T-cell (primary cell): Measurements from ENCODE around the gene CEP44. TPM values are rescaled to one million over a fixed set of nuclear protein-coding genes. Genes with fewer than 3 reads are reported as not detected.
"Not testable (repeated sequence)": the region's sequence is repeated elsewhere in the genome, so short reads cannot be mapped to it uniquely, and the experiment has no call there.

Experiments
- ATAC-seq, 4 experiments: fragments of 200-7000 bp in 3 of 4; fragments of 150-1000 bp in 1 of 4; cut with Tn5 transposase; replicated peaks in 1 of 4; 1 replicate in 3 of 4; 2 replicates in 1 of 4; pipeline ENCODE4 v1.10.0; 2021; ENCODE audit warnings: moderate library complexity in 3 of 4, mild to moderate bottlenecking in 2 of 4, moderate number of reproducible peaks in 1 of 4
- CTCF ChIA-PET, 2 donors: fragments of 300-600 bp; sonication (Branson Sonifier 250); formaldehyde crosslinking; loops; one replicate each; lab custom pipeline; 2022; ENCODE audit warnings: antibody characterized with exemption in 2 of 2; lab: Charles Lee
- POLR2A ChIA-PET, 2 donors: fragments of 300-600 bp; sonication (Branson Sonifier 250); formaldehyde crosslinking; loops; one replicate each; lab custom pipeline; 2022; ENCODE audit warnings: antibody characterized with exemption in 2 of 2; lab: Charles Lee
- DNase-seq, 35 experiments: peaks; one replicate each; pipeline versions ENCODE4 v3.0.0 to v3.0.0-alpha.2; 2013 to 2023
- H3K27ac ChIP-seq: one replicate; pipeline ENCODE4 v1.5.1; 2013; ENCODE audit warnings: low read length
- H3K27me3 ChIP-seq, 2 experiments: replicated peaks in 1 of 2; 1 replicate in 1 of 2; 2 replicates in 1 of 2; pipeline versions ENCODE4 v1.6.1 to v1.7.0; 2013; ENCODE audit warnings: low read length in 1 of 2, mixed read lengths in 1 of 2; ENCODE audit not compliant: control insufficient read depth in 2 of 2, insufficient read depth in 2 of 2; ENCODE audit errors: extremely low read depth in 1 of 2
- H3K36me3 ChIP-seq, 2 donors: 1 replicate in 1 of 2; 2 replicates in 1 of 2; pipeline versions ENCODE4 v1.6.1 to v1.7.0; 2013; ENCODE audit warnings: low read length in 1 of 2; ENCODE audit not compliant: control insufficient read depth in 2 of 2, insufficient read depth in 1 of 2; ENCODE audit errors: extremely low read depth in 1 of 2
- H3K4me1 ChIP-seq, 2 experiments: 1 replicate in 1 of 2; 2 replicates in 1 of 2; pipeline versions ENCODE4 v1.6.1 to v1.7.0; 2013; ENCODE audit warnings: low read length in 2 of 2, mixed read lengths in 1 of 2; ENCODE audit not compliant: insufficient read depth in 2 of 2, control insufficient read depth in 1 of 2; ENCODE audit errors: extremely low read depth in 1 of 2
- H3K4me3 ChIP-seq, 2 donors: 1 replicate in 1 of 2; 2 replicates in 1 of 2; pipeline versions ENCODE4 v1.5.1 to v1.7.0; 2013; ENCODE audit warnings: mild to moderate bottlenecking in 2 of 2, low read length in 1 of 2, moderate library complexity in 1 of 2; ENCODE audit not compliant: control insufficient read depth in 1 of 2; ENCODE audit errors: extremely low read depth in 1 of 2
- H3K9me3 ChIP-seq: 2 replicates; pipeline ENCODE4 v1.7.0; 2013
- H3K27ac Mint-ChIP-seq, 2 donors: one replicate each; pipeline ENCODE4 v1.8.0; 2020 to 2021; ENCODE audit warnings: mild to moderate bottlenecking in 2 of 2, mixed read lengths in 2 of 2
- H3K27me3 Mint-ChIP-seq, 2 donors: one replicate each; pipeline ENCODE4 v1.8.0; 2021 to 2022; ENCODE audit warnings: mixed read lengths in 2 of 2
- H3K36me3 Mint-ChIP-seq: one replicate; pipeline ENCODE4 v1.8.0; 2021; ENCODE audit warnings: mixed read lengths
- H3K4me1 Mint-ChIP-seq, 3 donors: one replicate each; pipeline ENCODE4 v1.8.0; 2020 to 2022; ENCODE audit warnings: mixed read lengths in 3 of 3, mild to moderate bottlenecking in 1 of 3
- H3K4me3 Mint-ChIP-seq, 3 donors: one replicate each; pipeline ENCODE4 v1.8.0; 2020 to 2022; ENCODE audit warnings: mild to moderate bottlenecking in 3 of 3, mixed read lengths in 3 of 3, moderate library complexity in 3 of 3
- H3K9me3 Mint-ChIP-seq, 3 donors: one replicate each; pipeline ENCODE4 v1.8.0; 2020 to 2022; ENCODE audit warnings: mixed read lengths in 3 of 3
- WGBS: methylation state at CpG from one replicate; pipeline ENCODE4 v1.1.5; 2013; ENCODE audit warnings: missing lambda C conversion rate; ENCODE audit not compliant: insufficient coverage; 5-methylcytosine and 5-hydroxymethylcytosine counted together
- total RNA-seq, 35 experiments: library from RNA in 6 of 35; stranded (reverse) in 6 of 35; fragments of 120-200 nt in 1 of 35; gene quantifications; one replicate each; pipeline versions ENCODE4 v1.2.1 to v1.2.4 and lab custom pipeline; 2013 to 2026

CEP44 gene
- total RNA-seq, 5 donors from 2014 or later (not counting 1 experiment from before 2014, with no cell fraction given) = 17.3 to 22.0 (median 18.8) TPM

DNA sequence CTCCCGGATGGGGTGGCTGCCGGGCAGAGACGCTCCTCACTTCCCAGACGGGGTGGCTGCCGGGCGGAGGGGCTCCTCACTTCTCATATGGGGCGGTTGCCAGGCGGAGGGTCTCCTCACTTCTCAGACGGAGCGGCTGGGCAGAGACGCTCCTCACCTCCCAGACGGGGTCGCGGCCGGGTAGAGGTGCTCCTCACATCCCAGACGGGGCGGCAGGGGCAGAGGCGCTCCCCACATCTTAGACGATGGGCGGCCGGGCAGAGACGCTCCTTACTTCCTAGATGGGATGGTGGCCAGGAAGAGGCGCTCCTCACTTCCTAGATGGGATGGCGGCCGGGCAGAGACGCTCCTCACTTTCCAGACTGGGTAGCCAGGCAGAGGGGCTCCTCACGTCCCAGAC lies 11.4 kb downstream of the CEP44 start:
- CTCF ChIA-PET, H3K4me3 Mint-ChIP-seq, POLR2A ChIA-PET, H3K4me1 ChIP-seq, H3K27me3 ChIP-seq, DNase-seq, H3K27ac ChIP-seq, ATAC-seq, H3K9me3 ChIP-seq, H3K27me3 Mint-ChIP-seq, H3K4me3 ChIP-seq, H3K27ac Mint-ChIP-seq: not testable (repeated sequence)
- H3K36me3 ChIP-seq = peaks cover 0 to 16% of the 10 kb centered on the region in 2 donors
- peaks cover 6 to 16% (median 12%) of the 10 kb centered on the region in 3 donors for H3K9me3 Mint-ChIP-seq
- H3K36me3 Mint-ChIP-seq = peaks cover 50% of the 10 kb centered on the region
- H3K4me1 Mint-ChIP-seq = peaks cover 16 to 24% (median 20%) of the 10 kb centered on the region in 3 donors
- WGBS = no CpG with 5 or more reads among the region's 27 CpGs

DNA sequence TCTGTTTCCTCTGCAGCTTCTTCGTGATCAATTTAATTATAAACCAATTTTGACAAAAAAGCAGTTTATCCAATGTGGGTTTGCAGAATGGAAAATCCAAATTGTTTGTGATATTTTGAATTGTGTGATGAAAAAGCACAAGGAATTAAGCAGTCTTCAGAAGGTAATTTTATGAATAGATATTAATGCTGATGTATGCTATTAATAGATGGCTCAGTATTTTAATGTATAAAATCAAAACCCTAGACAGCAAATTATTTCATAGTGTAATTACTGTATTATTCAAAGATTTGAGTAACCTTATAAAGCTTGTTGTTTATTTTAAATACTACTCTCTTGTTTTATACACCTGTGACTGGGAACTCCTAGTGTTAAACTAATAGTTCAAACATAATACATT lies 20.0 kb downstream of the CEP44 start:
- no peaks in the 10 kb centered on the region for H3K27me3 Mint-ChIP-seq
- no peak overlapping the region for H3K4me3 Mint-ChIP-seq
- H3K36me3 ChIP-seq = peaks cover 0 to 35% of the 10 kb centered on the region in 2 donors
- H3K4me3 ChIP-seq = no peak overlapping the region
- no CpG with 5 or more reads among the region's 1 CpG for WGBS
- POLR2A ChIA-PET = interaction anchor here (0.6 to 0.7 kb wide), 2 partner anchors 67 to 810 kb away, joined by 3 to 4 read pairs; no protein-coding TSS in a partner anchor
- ATAC-seq = no peak
- H3K4me1 Mint-ChIP-seq = peaks cover 7 to 10% (median 9%) of the 10 kb centered on the region in 3 donors
- no peak for DNase-seq
- H3K36me3 Mint-ChIP-seq = peaks cover 53% of the 10 kb centered on the region
- no peaks in the 10 kb centered on the region for H3K9me3 ChIP-seq
- no peaks in the 10 kb centered on the region for H3K9me3 Mint-ChIP-seq
- H3K27ac ChIP-seq = no peak overlapping the region
- no peak overlapping the region for H3K27ac Mint-ChIP-seq
- H3K27me3 ChIP-seq = no peaks in the 10 kb centered on the region
- H3K4me1 ChIP-seq = peaks cover 0 to 7% of the 10 kb centered on the region in 2 experiments
- CTCF ChIA-PET = no interaction called here

GRCh38 chr4:174304664-174305063 lies 21.0 kb downstream of the CEP44 start:
- DNase-seq (no peak), ATAC-seq (no peak)
- WGBS = no CpG with 5 or more reads among the region's 1 CpG
- Mint-ChIP-seq H3K9me3 (no peaks in the 10 kb centered on the region), H3K4me3 (no peak overlapping the region), H3K27ac (no peak overlapping the region), H3K4me1 (peaks cover 7 to 10% (median 9%) of the 10 kb centered on the region in 3 donors), H3K36me3 (peaks cover 55% of the 10 kb centered on the region), H3K27me3 (no peaks in the 10 kb centered on the region)
- Histone ChIP-seq H3K4me3 (no peak overlapping the region), H3K4me1 (peaks cover 0 to 7% of the 10 kb centered on the region in 2 experiments), H3K9me3 (no peaks in the 10 kb centered on the region), H3K27me3 (no peaks in the 10 kb centered on the region), H3K27ac (no peak overlapping the region), H3K36me3 (peaks cover 0 to 38% of the 10 kb centered on the region in 2 donors)
- ChIA-PET CTCF (no interaction called here), POLR2A (no interaction called here)

- no peak for ATAC-seq
- Mint-ChIP-seq H3K27ac (no peak overlapping the region), H3K27me3 (no peaks in the 10 kb centered on the region), H3K4me1 (peaks cover 2 to 4% (median 2%) of the 10 kb centered on the region in 3 donors), H3K36me3 (peaks cover 45% of the 10 kb centered on the region), H3K4me3 (no peak overlapping the region), H3K9me3 (no peaks in the 10 kb centered on the region)
- H3K9me3 ChIP-seq = no peaks in the 10 kb centered on the region
- H3K27me3 ChIP-seq = no peaks in the 10 kb centered on the region
- CTCF ChIA-PET = no interaction called here
- POLR2A ChIA-PET = no interaction called here
- no peak overlapping the region for H3K4me3 ChIP-seq
- WGBS = 92% methylated on average over 2 of the region's 3 CpGs
- H3K27ac ChIP-seq = no peak overlapping the region
- DNase-seq = no peak
- H3K36me3 ChIP-seq = peaks cover 0 to 29% of the 10 kb centered on the region in 2 donors
- peaks cover 0 to 3% of the 10 kb centered on the region in 2 experiments for H3K4me1 ChIP-seq
Measured at GRCh38 chr4:174305961-174306360, 22.2 kb downstream of the CEP44 start.

GRCh38 chr4:174307694-174308093 lies 24.0 kb downstream of the CEP44 start:
- DNase-seq = no peak
- Histone ChIP-seq H3K27me3 (no peaks in the 10 kb centered on the region), H3K9me3 (no peaks in the 10 kb centered on the region), H3K36me3 (peaks cover 0 to 24% of the 10 kb centered on the region in 2 donors), H3K4me1 (no peaks in the 10 kb centered on the region), H3K4me3 (no peak overlapping the region), H3K27ac (no peak overlapping the region)
- Mint-ChIP-seq H3K27ac (no peak overlapping the region), H3K27me3 (no peaks in the 10 kb centered on the region), H3K4me1 (peaks cover 0 to 3% (median 2%) of the 10 kb centered on the region in 3 donors), H3K9me3 (no peaks in the 10 kb centered on the region), H3K36me3 (peaks cover 43% of the 10 kb centered on the region), H3K4me3 (no peak overlapping the region)
- ATAC-seq = no peak
- CTCF ChIA-PET = no interaction called here
- POLR2A ChIA-PET = no interaction called here
- no CpG with 5 or more reads among the region's 4 CpGs for WGBS

- no peaks in the 10 kb centered on the region for H3K4me1 ChIP-seq
- POLR2A ChIA-PET = interaction anchor here in 1 of 2 donors (0.7 kb wide), 1 partner anchor 112 kb away, joined by 3 read pairs; no protein-coding TSS in a partner anchor
- no peaks in the 10 kb centered on the region for H3K27me3 ChIP-seq
- H3K4me1 Mint-ChIP-seq = peaks cover 0 to 8% (median 6%) of the 10 kb centered on the region in 3 donors
- H3K36me3 ChIP-seq = peaks cover 0 to 12% of the 10 kb centered on the region in 2 donors
- CTCF ChIA-PET = no interaction called here
- WGBS = 78% methylated on average over 3 of the region's 3 CpGs
- H3K4me3 Mint-ChIP-seq = no peak overlapping the region
- no peaks in the 10 kb centered on the region for H3K9me3 Mint-ChIP-seq
- H3K9me3 ChIP-seq = no peaks in the 10 kb centered on the region
- H3K27ac Mint-ChIP-seq = no peak overlapping the region
- H3K36me3 Mint-ChIP-seq = peaks cover 33% of the 10 kb centered on the region
- DNase-seq (no peak), ATAC-seq (no peak)
- H3K4me3 ChIP-seq = no peak overlapping the region
- H3K27me3 Mint-ChIP-seq = no peaks in the 10 kb centered on the region
- H3K27ac ChIP-seq = no peak overlapping the region
Measured at GRCh38 chr4:174312993-174313392, 29.3 kb downstream of the CEP44 start.
